SHP77 (cell line): ENCODE results near the gene REX1BD.

Source experiments
- DNase-seq, 2 experiments: peaks; one replicate each; lab custom pipeline; 2025; lab: John Stamatoyannopoulos, UW

REX1BD gene

DNA sequence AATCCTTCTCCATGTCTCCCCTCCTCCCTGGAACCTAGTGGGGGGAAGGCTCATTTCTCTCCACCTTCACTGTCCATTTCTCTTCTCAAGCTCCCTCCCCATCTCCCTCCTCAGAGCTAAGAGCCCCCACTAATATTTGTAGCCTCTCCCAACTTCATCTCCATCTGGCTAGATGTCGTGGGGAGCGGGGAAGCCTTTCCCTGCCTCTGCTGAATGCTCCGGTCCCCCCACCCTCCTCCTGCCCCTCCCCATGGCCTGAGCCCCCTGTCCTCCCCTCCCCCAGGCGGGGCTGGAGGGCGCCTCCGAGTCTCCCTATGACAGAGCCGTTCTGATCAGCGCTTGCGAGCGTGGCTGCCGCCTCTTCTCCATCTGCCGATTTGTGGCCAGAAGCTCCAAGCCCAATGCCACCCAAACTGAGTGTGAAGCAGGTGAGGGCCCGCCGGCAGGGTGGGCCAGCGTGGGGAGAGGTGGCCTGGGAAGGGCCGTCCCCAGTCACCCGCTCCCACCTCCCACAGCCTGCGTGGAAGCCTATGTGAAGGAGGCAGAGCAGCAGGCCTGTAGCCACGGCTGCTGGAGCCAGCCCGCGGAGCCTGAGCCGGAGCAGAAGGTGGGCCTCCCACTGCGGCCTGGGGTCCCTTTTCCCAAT lies 25.1 kb downstream of the REX1BD start:
- DNase-seq, result no peak

DNA sequence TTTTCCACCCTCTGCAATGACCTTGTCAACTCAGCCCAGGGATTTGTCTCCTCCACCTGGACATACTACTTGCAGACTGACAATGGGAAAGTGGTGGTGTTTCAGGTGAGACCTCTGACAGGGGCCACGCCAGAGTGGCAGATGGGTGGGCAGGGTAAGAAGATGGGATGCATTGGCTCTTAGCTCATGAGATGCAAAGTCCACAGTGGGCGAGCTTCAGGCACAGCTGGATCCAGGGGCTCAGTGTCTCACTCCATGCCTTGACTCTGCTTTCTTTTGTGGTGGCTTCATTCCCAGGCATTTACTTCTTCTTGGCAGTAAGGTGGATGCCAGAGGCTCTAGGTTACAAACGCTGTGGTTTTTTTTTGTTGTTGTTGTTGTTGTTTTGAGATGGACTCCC lies 27.4 kb downstream of the REX1BD start:
- no peak for DNase-seq

DNA sequence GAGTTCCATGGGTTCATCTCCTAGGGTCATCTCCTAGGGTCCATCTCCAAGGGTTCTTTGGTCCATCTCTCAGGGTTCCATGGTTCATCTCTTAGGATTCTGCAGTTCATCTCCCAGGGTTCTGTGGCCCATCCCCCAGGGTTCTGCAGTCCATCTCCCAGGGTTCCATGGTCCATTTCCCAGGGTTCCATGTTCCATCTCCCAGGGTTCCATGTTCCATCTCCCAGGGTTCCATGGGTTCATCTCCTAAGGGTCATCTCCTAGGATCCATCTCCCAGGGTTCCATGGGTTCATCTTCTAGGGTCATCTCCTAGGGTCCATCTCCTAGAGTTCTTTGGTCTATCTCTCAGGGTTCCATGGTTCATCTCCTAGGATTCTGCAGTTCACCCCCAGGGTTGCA lies 29.0 kb downstream of the REX1BD start:
- DNase-seq, result no peak

DNA sequence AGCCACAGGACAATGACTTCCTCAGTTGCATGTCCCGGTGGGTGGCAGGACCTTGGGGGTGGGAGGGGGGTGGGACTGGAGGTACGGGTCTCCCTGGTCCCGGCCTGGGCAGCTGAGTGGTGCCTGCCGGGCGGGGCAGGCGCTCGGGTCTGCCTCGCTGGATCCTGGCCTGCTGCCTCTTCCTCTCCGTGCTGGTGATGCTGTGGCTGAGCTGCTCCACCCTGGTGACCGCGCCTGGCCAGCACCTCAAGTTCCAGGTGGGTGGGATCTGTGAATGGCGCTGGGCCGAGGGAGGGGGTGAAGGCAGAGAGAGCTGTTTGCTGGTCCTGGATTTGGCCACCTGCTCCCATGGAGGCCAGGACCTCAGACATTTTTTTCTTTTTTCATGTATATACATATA lies 29.6 kb downstream of the REX1BD start:
- no peak for DNase-seq

DNA sequence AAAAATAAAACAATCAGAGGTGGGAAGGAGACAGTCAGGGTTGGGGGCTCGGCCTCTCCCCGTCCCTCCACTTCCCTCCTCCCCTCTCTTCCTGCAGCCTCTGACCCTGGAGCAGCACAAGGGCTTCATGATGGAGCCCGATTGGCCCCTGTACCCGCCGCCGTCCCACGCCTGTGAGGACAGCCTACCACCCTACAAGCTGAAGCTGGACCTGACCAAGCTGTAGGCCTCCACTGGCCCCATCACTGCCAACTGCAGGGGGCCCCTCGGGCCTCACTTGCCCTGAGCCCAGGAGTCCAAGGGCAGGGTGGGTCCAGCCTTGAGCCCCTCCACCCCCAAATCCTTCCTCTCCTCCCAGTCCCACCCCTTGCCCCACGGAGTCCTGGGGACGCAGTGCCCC lies 31.7 kb downstream of the REX1BD start:
- DNase-seq, result no peak

- DNase-seq, result no peak
These were observed 32.3 kb downstream of the REX1BD start for GRCh38 chr19:18620902-18621301.

DNA sequence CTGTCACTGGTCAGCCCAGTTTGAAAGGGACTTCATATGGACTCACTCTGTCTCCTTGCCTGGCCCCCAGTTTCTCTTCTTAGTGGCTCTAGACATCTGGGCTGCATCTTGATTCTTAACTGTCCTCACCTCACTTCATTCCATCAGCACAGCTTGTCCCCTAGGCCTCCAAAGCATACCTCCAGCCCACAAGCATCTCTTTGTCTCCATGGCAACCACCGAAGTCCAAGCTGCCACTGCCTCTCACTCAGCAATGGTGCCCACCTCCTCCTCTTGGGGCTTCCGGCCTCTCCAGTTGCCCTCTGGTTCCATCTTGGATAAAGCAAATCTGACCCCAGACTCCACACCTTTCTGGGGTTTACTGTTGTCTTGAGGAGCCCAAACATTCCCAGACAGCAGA lies 38.3 kb downstream of the REX1BD start:
- DNase-seq, result no peak

DNA sequence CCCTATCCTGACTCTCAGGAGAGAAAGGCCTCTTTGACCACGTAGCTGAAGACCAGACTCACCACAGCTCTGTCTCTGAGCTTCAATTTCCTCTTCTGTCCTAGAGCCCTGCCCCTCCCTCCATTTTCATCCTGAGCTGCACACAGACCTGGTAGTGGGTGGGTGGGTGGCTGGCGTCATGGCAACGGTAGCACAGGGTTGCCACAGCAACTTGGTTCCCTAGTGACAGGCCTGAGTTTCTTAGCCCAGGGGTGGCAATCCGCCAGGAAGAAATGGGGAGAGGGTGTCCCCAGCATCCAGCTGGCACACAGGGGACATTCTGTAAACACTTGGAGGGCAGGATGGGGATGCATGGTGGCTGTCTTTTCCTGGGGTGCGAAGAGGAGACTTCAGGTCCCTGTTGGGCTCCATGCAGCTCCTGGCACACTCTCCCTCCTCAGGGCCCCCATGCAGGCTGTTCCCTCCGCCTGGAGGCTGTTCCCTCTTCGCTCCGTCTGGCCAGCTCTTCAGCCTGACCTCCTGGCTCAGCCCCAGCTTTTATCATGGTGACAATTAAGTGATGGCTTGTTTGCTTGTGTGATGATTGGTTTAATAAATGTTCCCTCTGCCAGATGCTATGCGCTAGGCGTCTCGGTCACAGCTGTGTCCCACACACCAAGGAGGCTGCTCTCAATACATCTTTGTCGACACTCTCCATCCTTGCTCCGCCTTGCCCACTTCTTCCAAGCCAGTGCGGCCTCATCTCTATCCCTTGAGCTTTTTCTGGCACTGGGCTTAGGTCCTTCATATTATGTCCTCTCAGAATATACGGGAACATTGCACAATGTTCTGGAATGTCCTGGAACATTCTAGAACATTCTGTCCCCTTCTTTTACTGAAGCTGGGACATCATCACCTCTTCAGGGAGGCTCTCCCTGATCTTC lies 40.8 kb downstream of the REX1BD start:
- no peak for DNase-seq

DNA sequence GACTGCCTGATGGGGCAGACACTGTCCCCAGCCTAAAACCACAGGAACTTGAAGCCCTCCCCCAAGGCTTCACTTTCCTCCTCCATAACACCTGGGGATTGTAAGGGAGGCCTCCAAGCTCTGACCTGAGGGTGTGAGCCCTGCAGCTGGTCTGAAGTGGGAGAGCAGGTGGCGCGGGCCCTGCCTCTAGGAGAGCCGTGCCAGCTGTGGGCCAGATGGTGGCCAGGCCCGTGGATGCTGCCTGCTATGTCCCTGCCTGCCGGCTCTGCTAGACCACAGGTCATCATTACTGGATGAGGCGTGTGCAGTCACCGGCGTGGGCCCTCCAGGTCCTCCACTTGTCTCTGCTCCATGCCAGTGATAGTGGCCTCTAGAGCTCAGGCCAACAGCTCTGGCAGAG lies 44.7 kb downstream of the REX1BD start:
- peak; percentile 71 to 92 for DNase-seq

- no peak for DNase-seq
These were observed 46.2 kb downstream of the REX1BD start for GRCh38 chr19:18634612-18635297.

DNA sequence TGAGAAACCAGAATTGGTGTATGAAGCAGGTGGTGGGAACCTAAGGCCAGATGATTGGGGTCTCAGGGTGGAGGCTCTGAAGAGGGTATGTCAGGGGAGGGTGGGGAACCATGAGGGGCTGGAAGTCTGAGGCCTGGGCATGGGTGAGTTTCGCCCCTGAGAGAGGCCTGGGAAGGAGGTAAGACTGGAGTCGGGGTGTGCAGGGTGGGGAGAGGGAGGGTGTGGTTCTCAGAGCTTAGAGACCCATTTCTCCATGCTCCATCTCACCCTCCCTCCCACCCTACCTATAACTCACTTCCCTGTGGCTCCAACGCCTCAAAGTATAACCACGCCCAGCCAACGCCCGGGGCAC lies 47.2 kb downstream of the REX1BD start:
- no peak for DNase-seq

DNA sequence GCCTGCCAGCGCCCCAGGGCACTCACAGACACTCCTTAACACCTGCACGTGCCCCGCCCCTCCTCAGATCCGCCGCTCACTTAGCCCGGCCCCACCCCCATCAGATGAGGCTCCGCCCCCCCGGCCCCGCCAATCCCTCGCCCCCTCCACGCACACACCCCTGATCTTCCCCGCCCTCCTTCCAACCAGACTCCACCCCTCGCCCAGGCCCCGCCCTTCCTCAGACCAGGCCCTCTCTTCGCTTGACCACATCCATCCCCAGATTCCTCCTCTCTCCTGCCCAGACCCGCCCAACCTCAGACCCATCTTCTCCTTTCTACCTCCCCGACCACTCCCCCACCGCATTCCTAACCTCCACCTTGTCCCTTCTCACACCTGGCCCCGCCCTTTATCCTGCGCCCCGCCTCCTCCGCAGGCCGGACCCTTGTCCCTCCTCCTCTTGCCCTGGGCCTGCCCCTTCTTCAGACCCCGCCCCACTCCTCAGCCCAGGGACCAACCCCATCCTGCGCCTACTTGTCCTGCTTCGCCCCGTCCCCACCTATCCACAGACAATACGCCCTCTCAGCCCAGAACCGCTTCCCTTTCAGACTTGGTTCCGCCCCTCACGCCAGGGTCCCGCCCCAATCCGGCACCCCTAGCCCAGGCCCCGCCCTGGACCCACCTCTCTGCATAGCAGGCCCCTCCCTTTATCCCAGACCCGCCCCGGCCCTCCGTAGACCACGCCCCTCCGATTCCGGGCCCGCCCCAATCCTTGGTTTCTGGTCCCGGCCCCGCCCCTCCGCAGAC lies 47.8 kb downstream of the REX1BD start:
- DNase-seq, result peak; percentile 78 to 81

DNA sequence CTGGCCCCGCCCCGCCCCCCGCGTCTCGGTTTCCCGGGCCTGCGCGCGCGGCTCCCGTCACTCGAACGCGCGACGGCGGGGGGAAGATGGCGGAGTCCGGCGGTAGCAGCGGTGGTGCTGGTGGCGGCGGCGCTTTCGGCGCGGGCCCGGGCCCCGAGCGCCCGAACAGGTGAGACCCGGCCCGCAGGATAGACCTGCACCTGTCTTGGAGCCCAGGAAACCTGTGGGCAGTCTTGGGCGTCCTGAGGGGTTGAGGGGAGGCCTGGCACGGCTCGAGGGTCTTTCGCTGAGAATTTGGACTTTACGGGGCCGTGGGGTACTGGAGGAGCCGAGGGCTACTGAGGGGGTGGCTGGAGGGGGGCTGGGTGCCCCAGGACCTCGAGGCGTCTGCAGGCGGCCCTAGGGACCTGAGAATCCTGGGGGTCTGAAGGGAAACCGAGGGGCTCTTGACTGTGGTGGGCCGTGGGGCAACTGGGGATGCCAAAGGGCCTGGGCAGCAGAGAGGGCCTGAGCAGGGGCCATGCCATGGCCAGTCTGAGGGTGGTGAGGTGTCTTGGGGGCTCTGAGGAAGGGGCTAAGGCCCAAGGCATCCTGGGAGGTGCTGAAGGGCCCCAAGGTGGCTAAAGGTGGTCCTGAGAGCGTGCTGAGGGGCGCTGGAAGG lies 48.5 kb downstream of the REX1BD start, which contains the start of gene KLHL26:
Gene KLHL26 (plus strand): TSS at position 60 of the 661 bp plus-strand sequence. CDS start 27 bp downstream, at position 87.
- DNase-seq, result no peak

- no peak for DNase-seq
These were observed 49.4 kb downstream of the REX1BD start for GRCh38 chr19:18637673-18638630.

GRCh38 chr19:18639706-18640243 lies 51.2 kb downstream of the REX1BD start:
- DNase-seq, result no peak
